CD14-positive monocyte (primary cell): Measurements from ENCODE around the gene ST6GALNAC3. TPM values are rescaled to one million over a fixed set of nuclear protein-coding genes. Genes with fewer than 3 reads are reported as not detected.

Experiments used
- DNase-seq, 3 donors: peaks; one replicate each; pipeline ENCODE4 v3.0.0-alpha.2; 2011 to 2022
- H2AFZ ChIP-seq: 2 replicates; pipeline ENCODE4 v1.6.0; 2012; ENCODE audit warnings: mild to moderate bottlenecking, low read depth, low read length, inconsistent platforms; ENCODE audit not compliant: insufficient read depth, poor library complexity, severe bottlenecking
- H3K27ac ChIP-seq, 2 donors: 1 replicate in 1 of 2; 2 replicates in 1 of 2; pipeline ENCODE4 v1.5.1; 2012 to 2013; ENCODE audit warnings: low read length in 2 of 2, control low read depth in 1 of 2, inconsistent platforms in 1 of 2, low read depth in 1 of 2, mild to moderate bottlenecking in 1 of 2
- H3K27me3 ChIP-seq, 2 donors: one replicate each; pipeline versions ENCODE4 v1.6.0 to v1.6.1; 2011 to 2013; ENCODE audit warnings: low read length in 2 of 2; ENCODE audit not compliant: control insufficient read depth in 2 of 2, insufficient read depth in 2 of 2
- H3K36me3 ChIP-seq, 2 donors: replicated peaks in 1 of 2; 1 replicate in 1 of 2; 2 replicates in 1 of 2; pipeline versions ENCODE4 v1.5.1 to v1.6.1; 2012 to 2013; ENCODE audit warnings: low read length in 2 of 2, control low read depth in 1 of 2, inconsistent platforms in 1 of 2, mild to moderate bottlenecking in 1 of 2; ENCODE audit not compliant: insufficient read depth in 2 of 2, control insufficient read depth in 1 of 2
- H3K4me1 ChIP-seq, 2 donors: 1 replicate in 1 of 2; 2 replicates in 1 of 2; pipeline versions ENCODE4 v1.5.1 to v1.6.1; 2012 to 2013; ENCODE audit warnings: low read length in 2 of 2, control low read depth in 1 of 2, inconsistent platforms in 1 of 2, mild to moderate bottlenecking in 1 of 2, moderate library complexity in 1 of 2; ENCODE audit not compliant: insufficient read depth in 2 of 2, control insufficient read depth in 1 of 2
- H3K4me2 ChIP-seq: replicated peaks from 2 replicates; pipeline ENCODE3; 2012; ENCODE audit warnings: low read length, moderate library complexity, mild to moderate bottlenecking; ENCODE audit not compliant: poor library complexity, severe bottlenecking; ENCODE audit errors: extremely low read depth
- H3K4me3 ChIP-seq, 3 experiments: fragments of 200-600 bp in 1 of 3; sonication (generic) in 1 of 3; replicated peaks in 1 of 3; 1 replicate in 2 of 3; 2 replicates in 1 of 3; pipeline ENCODE4 v1.5.1; 2011 to 2013; ENCODE audit warnings: low read length in 3 of 3, mild to moderate bottlenecking in 3 of 3, control low read depth in 2 of 3, low read depth in 2 of 3, inconsistent platforms in 1 of 3, moderate library complexity in 1 of 3
- H3K79me2 ChIP-seq: 2 replicates; pipeline ENCODE4 v1.6.0; 2012; ENCODE audit warnings: mild to moderate bottlenecking, control low read depth, inconsistent platforms, low read length, moderate library complexity; ENCODE audit not compliant: insufficient read depth
- H3K9ac ChIP-seq: 2 replicates; pipeline ENCODE4 v1.6.0; 2017; ENCODE audit warnings: low read length, mild to moderate bottlenecking; ENCODE audit not compliant: insufficient read depth, poor library complexity, severe bottlenecking
- H3K9me3 ChIP-seq, 2 donors: replicated peaks in 1 of 2; 1 replicate in 1 of 2; 2 replicates in 1 of 2; pipeline versions ENCODE4 v1.5.1 to v1.6.1; 2012 to 2013; ENCODE audit warnings: low read length in 2 of 2, control low read depth in 1 of 2; ENCODE audit not compliant: control insufficient read depth in 1 of 2, insufficient read depth in 1 of 2
- H4K20me1 ChIP-seq: 2 replicates; pipeline ENCODE4 v1.6.0; 2012; ENCODE audit warnings: mild to moderate bottlenecking, low read length, control low read depth, moderate library complexity; ENCODE audit not compliant: insufficient read depth
- H3K27ac Mint-ChIP-seq, 7 donors: one replicate each; pipeline ENCODE4 v1.8.0; 2020; ENCODE audit warnings: mild to moderate bottlenecking in 7 of 7, mixed read lengths in 7 of 7, moderate library complexity in 6 of 7, inconsistent platforms in 2 of 7
- H3K27me3 Mint-ChIP-seq, 3 donors: one replicate each; pipeline ENCODE4 v1.8.0; 2021 to 2022; ENCODE audit warnings: low read depth in 3 of 3, mild to moderate bottlenecking in 3 of 3, mixed read lengths in 3 of 3, moderate library complexity in 3 of 3, inconsistent platforms in 1 of 3
- H3K36me3 Mint-ChIP-seq, 2 donors: one replicate each; pipeline ENCODE4 v1.8.0; 2020; ENCODE audit warnings: mixed read lengths in 2 of 2, inconsistent platforms in 1 of 2, mild to moderate bottlenecking in 1 of 2
- H3K4me1 Mint-ChIP-seq: one replicate; pipeline ENCODE4 v1.8.0; 2020; ENCODE audit warnings: mild to moderate bottlenecking, mixed read lengths
- H3K4me3 Mint-ChIP-seq, 2 donors: one replicate each; pipeline ENCODE4 v1.8.0; 2020; ENCODE audit warnings: mild to moderate bottlenecking in 2 of 2, mixed read lengths in 2 of 2, moderate library complexity in 1 of 2
- H3K9me3 Mint-ChIP-seq, 7 donors: one replicate each; pipeline ENCODE4 v1.8.0; 2020 to 2022; ENCODE audit warnings: mixed read lengths in 7 of 7, mild to moderate bottlenecking in 6 of 7, moderate library complexity in 6 of 7, inconsistent platforms in 2 of 7
- CTCF ChIP-seq: fragments of 200-600 bp; IDR thresholded peaks from one replicate; pipeline ENCODE4 v1.8.0; 2022; ENCODE audit warnings: antibody characterized with exemption, mild to moderate bottlenecking
- WGBS: methylation state at CpG from one replicate; pipeline ENCODE4 v1.1.5; 2013; ENCODE audit warnings: missing lambda C conversion rate; ENCODE audit not compliant: insufficient coverage; 5-methylcytosine and 5-hydroxymethylcytosine counted together
- intact Hi-C, 2 donors: fragments of 100-400 bp; cut with micrococcal nuclease; formaldehyde crosslinking; loops; one replicate each; pipeline versions ENCODE4 v1.15.0 to v1.15.1; 2023
- polyA plus RNA-seq, 3 donors: library from polyadenylated mRNA; depleted of rRNA in 1 of 3; unstranded in 2 of 3; stranded (reverse) in 1 of 3; fragments of 300-500 nt in 2 of 3; fragments of >200 nt in 1 of 3; fragmentation: Illumina TruSeq in 2 of 3; gene quantifications; 1 replicate in 2 of 3; 2 replicates in 1 of 3; pipeline ENCODE4 v1.2.3, GENCODE V29; 2012 to 2021

ST6GALNAC3 gene
- polyA plus RNA-seq, 3 donors = 6.5 to 9.2 (median 7.6) TPM

- DNase-seq = no peak
- WGBS = 100% methylated on average over 2 of the region's 3 CpGs
- Histone ChIP-seq H3K4me3 (no peak overlapping the region), H3K9me3 (peaks cover 0 to 2% of the 10 kb centered on the region in 2 donors), H3K27me3 (no peaks in the 10 kb centered on the region), H3K36me3 (no peaks in the 10 kb centered on the region), H3K79me2 (no peaks in the 10 kb centered on the region), H2AFZ (no peak overlapping the region), H3K9ac (no peak overlapping the region), H3K4me2 (no peak overlapping the region), H4K20me1 (no peaks in the 10 kb centered on the region), H3K4me1 (no peaks in the 10 kb centered on the region), H3K27ac (no peak overlapping the region)
- Mint-ChIP-seq H3K4me1 (no peaks in the 10 kb centered on the region), H3K27ac (no peak overlapping the region), H3K4me3 (no peak overlapping the region), H3K36me3 (no peaks in the 10 kb centered on the region), H3K27me3 (peaks cover 0 to 2% (median 1%) of the 10 kb centered on the region in 3 donors), H3K9me3 (peaks cover 0 to 6% (median 3%) of the 10 kb centered on the region in 7 donors)
- no peak for TF ChIP-seq CTCF
- intact Hi-C loops = no loop called here
Observed at GRCh38 chr1:76607717-76608116, 533.2 kb downstream of the ST6GALNAC3 start.

GRCh38 chr1:76611770-76612445, 537.4 kb downstream of the ST6GALNAC3 start:
- H3K4me3 Mint-ChIP-seq = no peak overlapping the region
- Histone ChIP-seq H4K20me1 (no peaks in the 10 kb centered on the region), H3K27ac (no peak overlapping the region), H3K9ac (no peak overlapping the region), H2AFZ (no peak overlapping the region), H3K79me2 (no peaks in the 10 kb centered on the region), H3K36me3 (no peaks in the 10 kb centered on the region), H3K4me1 (no peaks in the 10 kb centered on the region), H3K9me3 (peaks cover 0 to 6% of the 10 kb centered on the region in 2 donors), H3K4me2 (no peak overlapping the region), H3K27me3 (no peaks in the 10 kb centered on the region), H3K4me3 (no peak overlapping the region)
- intact Hi-C loops = no loop called here
- TF ChIP-seq CTCF = no peak
- WGBS = no CpG with 5 or more reads among the region's 5 CpGs
- H3K27me3 Mint-ChIP-seq = peaks cover 0 to 2% (median 1%) of the 10 kb centered on the region in 3 donors
- H3K4me1 Mint-ChIP-seq = peaks cover 3% of the 10 kb centered on the region
- no peak overlapping the region for H3K27ac Mint-ChIP-seq
- H3K9me3 Mint-ChIP-seq = peaks cover 3 to 13% (median 6%) of the 10 kb centered on the region in 7 donors
- no peak for DNase-seq
- no peaks in the 10 kb centered on the region for H3K36me3 Mint-ChIP-seq
